K562 (cell line): Measurements from ENCODE around the gene CRKL. TPM values are rescaled to one million over a fixed set of nuclear protein-coding genes. Genes with fewer than 3 reads are reported as not detected.

Source experiments
- CHD2 ChIP-seq: IDR thresholded peaks from 2 replicates; pipeline ENCODE4 v1.6.1; 2011; ENCODE audit warnings: low read depth, low read length
- CTBP1 ChIP-seq: fragments of 450-650 bp; IDR thresholded peaks from 2 replicates; pipeline ENCODE4 v1.6.1; 2016; ENCODE audit warnings: borderline replicate concordance
- E2F4 ChIP-seq: sonication (generic); formaldehyde crosslinking; IDR thresholded peaks from 2 replicates; pipeline ENCODE4 v1.8.0; 2022; ENCODE audit warnings: mild to moderate bottlenecking, low read depth, missing genetic modification reagents
- ELF4 ChIP-seq: fragments of 450-650 bp; formaldehyde crosslinking; IDR thresholded peaks from 2 replicates; pipeline ENCODE4 v1.4.0; 2022; ENCODE audit warnings: missing genetic modification characterization
- NCOA6 ChIP-seq: fragments of 450-650 bp; IDR thresholded peaks from 2 replicates; pipeline ENCODE4 v1.6.1; 2017; ENCODE audit warnings: mild to moderate bottlenecking
- STAG1 ChIP-seq: sonication (generic); formaldehyde crosslinking; IDR thresholded peaks from 2 replicates; pipeline ENCODE4 v1.5.0; 2020; ENCODE audit warnings: missing genetic modification reagents, borderline replicate concordance
- VEZF1 ChIP-seq: fragments of 200-800 bp; sonication (Bioruptor generic); IDR thresholded peaks from 2 replicates; pipeline ENCODE4 v1.6.1; 2017; ENCODE audit warnings: missing genetic modification characterization, missing compliant biosample characterization
- YY1 ChIP-seq, 3 experiments: IDR thresholded peaks; 2 replicates each; pipeline ENCODE4 v1.6.1; 2011; ENCODE audit warnings: low read length in 2 of 3, mild to moderate bottlenecking in 2 of 3, moderate library complexity in 2 of 3, borderline replicate concordance in 1 of 3, control low read depth in 1 of 3, low read depth in 1 of 3; ENCODE audit not compliant: insufficient read depth in 3 of 3, insufficient replicate concordance in 2 of 3, control insufficient read depth in 1 of 3, insufficient read length in 1 of 3; ENCODE audit errors: extremely low read depth in 1 of 3
- ZBTB12 ChIP-seq: fragments of 250-450 bp; sonication (Bioruptor Pico); IDR thresholded peaks from 2 replicates; pipeline ENCODE4 v1.4.0; 2020
- ZBTB26 ChIP-seq: fragments of 450-650 bp; formaldehyde crosslinking; IDR thresholded peaks from 2 replicates; pipeline ENCODE4 v1.4.0; 2022; ENCODE audit warnings: missing genetic modification characterization
- ZFP1 ChIP-seq: fragments of 450-650 bp; formaldehyde crosslinking; IDR thresholded peaks from 2 replicates; pipeline ENCODE4 v1.4.0; 2020; ENCODE audit warnings: mild to moderate bottlenecking, mixed read lengths
- ZNF133 ChIP-seq: fragments of 250-450 bp; sonication (Bioruptor Pico); IDR thresholded peaks from 2 replicates; pipeline ENCODE4 v1.4.0; 2020; ENCODE audit warnings: mild to moderate bottlenecking
- ZNF224 ChIP-seq: sonication (generic); formaldehyde crosslinking; IDR thresholded peaks from 2 replicates; pipeline ENCODE4 v1.8.0; 2022; ENCODE audit warnings: mild to moderate bottlenecking, missing genetic modification reagents
- ZNF253 ChIP-seq: fragments of 250-450 bp; sonication (Bioruptor Pico); conservative IDR thresholded peaks from 2 replicates; pipeline ENCODE4 v1.6.1; 2021; ENCODE audit warnings: mild to moderate bottlenecking
- ZNF3 ChIP-seq: fragments of 250-450 bp; sonication (Bioruptor Pico); IDR thresholded peaks from 2 replicates; pipeline ENCODE4 v1.5.0; 2021; ENCODE audit warnings: mild to moderate bottlenecking, moderate library complexity
- ZNF76 ChIP-seq: fragments of 250-450 bp; sonication (Bioruptor Pico); IDR thresholded peaks from 2 replicates; pipeline ENCODE4 v1.4.0; 2020; ENCODE audit warnings: mild to moderate bottlenecking, moderate library complexity, borderline replicate concordance
- polyA plus RNA-seq, 8 experiments: library from polyadenylated mRNA; depleted of rRNA in 4 of 8; stranded (reverse) in 5 of 8; unstranded in 3 of 8; fragments of >200 nt; fragmentation: Nextera tagmentation in 2 of 8; fragmentation: Illumina TruSeq in 1 of 8; extraction: Ambion mirVana in 2 of 8; extraction: Trizol in 1 of 8; gene quantifications; 2 replicates each; pipeline versions ENCODE4 v1.2.1 to v1.2.3, GENCODE V29; 2011 to 2014; ENCODE audit warnings: inconsistent platforms in 1 of 8, missing spikeins in 1 of 8
- total RNA-seq, 7 experiments: library from RNA; depleted of rRNA in 6 of 7; stranded (reverse); fragments of >200 nt in 6 of 7; fragmentation: Illumina TruSeq in 2 of 7; extraction: Trizol in 2 of 7; gene quantifications; 2 replicates each; pipeline versions ENCODE4 v1.2.1 to v1.2.3, GENCODE V29; 2011 to 2021; ENCODE audit warnings: low replicate concordance in 1 of 7
- TF ChIP-seq, protein P1 (sequence below): sonication (generic); formaldehyde crosslinking; IDR thresholded peaks from 2 replicates; pipeline ENCODE4 v1.8.0; 2022; ENCODE audit warnings: missing genetic modification reagents, mild to moderate bottlenecking, borderline replicate concordance
- TF ChIP-seq, protein P2 (sequence below): fragments of 450-650 bp; conservative IDR thresholded peaks from 2 replicates; pipeline ENCODE4 v1.6.1; 2016; ENCODE audit warnings: missing genetic modification characterization, low read depth, mild to moderate bottlenecking, missing compliant biosample characterization, moderate library complexity
- TF ChIP-seq, protein P3 (sequence below): fragments of 250-450 bp; sonication (Bioruptor Pico); IDR thresholded peaks from 2 replicates; pipeline ENCODE4 v1.8.0; 2022; ENCODE audit warnings: moderate library complexity, mild to moderate bottlenecking, inconsistent platforms

Gene CRKL
- total and polyA plus RNA-seq, 9 of the 15 experiments (the other 6 are each of a cell fraction or from before 2014, with no cell fraction given) = 100 to 263 (median 124) TPM

DNA sequence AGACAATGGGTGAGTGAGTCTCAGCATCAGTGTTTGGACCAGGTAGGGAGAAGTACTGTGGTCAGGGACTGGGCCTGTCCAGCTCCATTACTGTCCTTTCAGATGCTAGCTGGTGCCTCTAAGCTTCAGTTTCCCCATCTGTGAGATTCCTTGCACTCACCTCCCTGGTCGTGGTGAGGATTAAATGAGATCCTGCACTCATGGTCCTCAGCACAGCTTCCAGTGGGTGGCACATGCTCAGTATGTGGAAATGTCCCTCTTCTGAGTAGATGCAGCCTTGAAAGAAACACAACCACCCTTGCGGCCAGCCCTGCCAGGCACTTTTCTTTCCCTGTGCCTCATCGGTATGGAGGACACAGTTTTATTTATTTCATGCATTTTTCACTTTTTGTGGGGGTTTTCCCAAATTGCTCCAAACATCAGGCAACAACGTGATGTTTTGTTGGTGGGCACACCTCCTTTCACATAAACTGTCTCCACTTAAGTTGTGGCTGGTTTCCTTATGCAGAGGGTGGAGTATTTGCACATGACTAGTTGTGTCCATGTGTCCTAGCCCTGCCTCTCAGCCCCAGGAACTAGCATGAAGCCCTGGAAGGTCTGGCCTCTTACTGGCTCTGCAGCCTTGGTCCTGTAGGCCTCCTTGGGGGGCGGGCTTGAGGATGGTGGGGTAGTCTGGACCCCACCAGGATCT is 66.0 kb downstream of the CRKL start (continued):
- TF ChIP-seq, protein P1, sequence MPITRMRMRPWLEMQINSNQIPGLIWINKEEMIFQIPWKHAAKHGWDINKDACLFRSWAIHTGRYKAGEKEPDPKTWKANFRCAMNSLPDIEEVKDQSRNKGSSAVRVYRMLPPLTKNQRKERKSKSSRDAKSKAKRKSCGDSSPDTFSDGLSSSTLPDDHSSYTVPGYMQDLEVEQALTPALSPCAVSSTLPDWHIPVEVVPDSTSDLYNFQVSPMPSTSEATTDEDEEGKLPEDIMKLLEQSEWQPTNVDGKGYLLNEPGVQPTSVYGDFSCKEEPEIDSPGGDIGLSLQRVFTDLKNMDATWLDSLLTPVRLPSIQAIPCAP (CRISPR knock-in tag) = no peak
- no peak for TF ChIP-seq ELF4
- TF ChIP-seq, protein P2, sequence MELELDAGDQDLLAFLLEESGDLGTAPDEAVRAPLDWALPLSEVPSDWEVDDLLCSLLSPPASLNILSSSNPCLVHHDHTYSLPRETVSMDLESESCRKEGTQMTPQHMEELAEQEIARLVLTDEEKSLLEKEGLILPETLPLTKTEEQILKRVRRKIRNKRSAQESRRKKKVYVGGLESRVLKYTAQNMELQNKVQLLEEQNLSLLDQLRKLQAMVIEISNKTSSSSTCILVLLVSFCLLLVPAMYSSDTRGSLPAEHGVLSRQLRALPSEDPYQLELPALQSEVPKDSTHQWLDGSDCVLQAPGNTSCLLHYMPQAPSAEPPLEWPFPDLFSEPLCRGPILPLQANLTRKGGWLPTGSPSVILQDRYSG (tag) = no peak
- TF ChIP-seq CHD2 = no peak
- no peak for TF ChIP-seq ZNF224
- 0 out of 2 replicates have a peak, but pooled peaks have one; percentile 3 for TF ChIP-seq ZFP1
- TF ChIP-seq ZNF253 (CRISPR knock-in tag) = no peak
- no peak for TF ChIP-seq ZNF133 (CRISPR knock-in tag)
- TF ChIP-seq ZNF76 (CRISPR knock-in tag) = no peak
- TF ChIP-seq STAG1 (CRISPR knock-in tag) = no peak
- TF ChIP-seq ZBTB12 (CRISPR knock-in tag) = no peak
- no peak for TF ChIP-seq NCOA6
- TF ChIP-seq VEZF1 (CRISPR knock-in tag) = no peak
- no peak for TF ChIP-seq CTBP1
- peak in 1 of 3 experiments; percentile 8 for TF ChIP-seq YY1 (IDR thresholded peaks at IDR 0.05; ENCODE audit: borderline replicate concordance in 1 of 3, control insufficient read depth in 1 of 3, extremely low read depth in 1 of 3, insufficient read depth in 3 of 3, insufficient read length in 1 of 3, insufficient replicate concordance in 2 of 3, low read depth in 1 of 3, low read length in 2 of 3)
- TF ChIP-seq, protein P3, sequence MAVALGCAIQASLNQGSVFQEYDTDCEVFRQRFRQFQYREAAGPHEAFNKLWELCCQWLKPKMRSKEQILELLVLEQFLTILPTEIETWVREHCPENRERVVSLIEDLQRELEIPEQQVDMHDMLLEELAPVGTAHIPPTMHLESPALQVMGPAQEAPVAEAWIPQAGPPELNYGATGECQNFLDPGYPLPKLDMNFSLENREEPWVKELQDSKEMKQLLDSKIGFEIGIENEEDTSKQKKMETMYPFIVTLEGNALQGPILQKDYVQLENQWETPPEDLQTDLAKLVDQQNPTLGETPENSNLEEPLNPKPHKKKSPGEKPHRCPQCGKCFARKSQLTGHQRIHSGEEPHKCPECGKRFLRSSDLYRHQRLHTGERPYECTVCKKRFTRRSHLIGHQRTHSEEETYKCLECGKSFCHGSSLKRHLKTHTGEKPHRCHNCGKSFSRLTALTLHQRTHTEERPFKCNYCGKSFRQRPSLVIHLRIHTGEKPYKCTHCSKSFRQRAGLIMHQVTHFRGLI (CRISPR knock-in tag) = no peak
- TF ChIP-seq ZNF3 = no peak
- no peak for TF ChIP-seq ZBTB26 (CRISPR knock-in tag)
- TF ChIP-seq E2F4 (CRISPR knock-in tag) = no peak
